HG03521 (cell line): ENCODE results near the gene CCDC27.

Source experiments
- ATAC-seq: cut with Tn5 transposase; IDR thresholded peaks from one replicate; pipeline ENCODE4 v1.9.1; 2021; ENCODE audit warnings: mild to moderate bottlenecking, moderate library complexity; ENCODE audit not compliant: unreplicated experiment

CCDC27 gene

DNA sequence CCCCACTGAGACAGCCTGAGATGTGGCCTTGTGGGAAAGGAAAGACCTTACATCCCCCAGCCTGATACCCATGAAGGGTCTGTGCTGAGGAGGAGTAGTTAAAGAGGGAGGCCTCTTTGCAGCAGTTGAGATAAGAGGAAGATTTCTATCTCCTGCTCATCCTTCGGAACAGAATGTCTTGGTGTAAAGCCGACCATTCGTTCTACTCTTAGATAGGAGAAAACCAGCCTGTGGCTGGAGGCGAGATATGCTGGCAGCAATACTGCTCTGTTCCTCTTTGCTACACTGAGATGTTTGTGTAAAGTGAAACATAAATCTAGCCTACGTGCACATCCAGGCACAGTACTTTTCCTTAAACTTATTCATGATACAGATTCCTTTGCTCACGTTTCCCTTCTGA lies 1.5 kb upstream of the CCDC27 start:
- no peak for ATAC-seq

- no peak for ATAC-seq
These were observed 1.6 kb downstream of the CCDC27 start for GRCh38 chr1:3753656-3754454.

- ATAC-seq: no peak
These were observed 4.1 kb downstream of the CCDC27 start for GRCh38 chr1:3756394-3756793.

DNA sequence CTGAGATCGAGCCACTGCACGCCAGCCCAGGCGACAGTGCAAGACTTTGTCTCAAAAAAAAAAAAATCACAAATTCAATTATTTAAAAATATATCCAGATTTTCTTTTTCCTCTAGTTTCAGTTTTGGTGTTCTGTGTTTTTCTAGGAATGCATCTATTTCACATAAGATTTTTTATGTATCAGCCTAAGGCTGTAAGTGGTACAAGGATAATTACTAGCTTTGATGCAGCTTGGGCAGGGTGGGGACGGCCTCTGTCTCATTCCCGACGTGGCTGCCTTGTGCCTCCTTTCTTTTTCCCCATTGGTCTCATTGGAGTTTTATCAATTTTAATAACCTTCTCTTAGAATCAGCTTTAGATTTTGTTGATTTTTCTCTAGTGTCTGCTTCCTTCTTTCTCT lies 6.9 kb downstream of the CCDC27 start:
- ATAC-seq: no peak

DNA sequence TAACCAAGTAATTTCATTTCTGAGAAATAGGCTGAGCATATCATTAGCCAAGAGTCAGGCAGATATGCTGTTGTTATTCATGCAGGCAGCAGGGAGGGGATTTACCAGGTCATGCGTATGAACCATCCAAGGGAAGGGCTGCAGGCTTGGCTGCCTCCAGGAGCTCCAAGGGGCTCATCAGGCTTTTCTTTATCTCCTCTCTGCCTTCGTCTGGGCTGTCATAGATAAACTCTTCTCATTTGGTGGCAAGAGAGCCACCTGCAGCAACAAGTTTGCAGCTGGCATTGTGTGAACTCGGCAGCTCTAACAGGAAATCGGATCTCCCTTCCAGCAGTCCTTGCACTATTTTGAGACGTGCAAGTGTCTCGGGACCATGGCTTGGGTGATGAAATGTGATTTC lies 7.5 kb downstream of the CCDC27 start:
- ATAC-seq: no peak

GRCh38 chr1:3761296-3762010 lies 9.2 kb downstream of the CCDC27 start:
- no peak for ATAC-seq

DNA sequence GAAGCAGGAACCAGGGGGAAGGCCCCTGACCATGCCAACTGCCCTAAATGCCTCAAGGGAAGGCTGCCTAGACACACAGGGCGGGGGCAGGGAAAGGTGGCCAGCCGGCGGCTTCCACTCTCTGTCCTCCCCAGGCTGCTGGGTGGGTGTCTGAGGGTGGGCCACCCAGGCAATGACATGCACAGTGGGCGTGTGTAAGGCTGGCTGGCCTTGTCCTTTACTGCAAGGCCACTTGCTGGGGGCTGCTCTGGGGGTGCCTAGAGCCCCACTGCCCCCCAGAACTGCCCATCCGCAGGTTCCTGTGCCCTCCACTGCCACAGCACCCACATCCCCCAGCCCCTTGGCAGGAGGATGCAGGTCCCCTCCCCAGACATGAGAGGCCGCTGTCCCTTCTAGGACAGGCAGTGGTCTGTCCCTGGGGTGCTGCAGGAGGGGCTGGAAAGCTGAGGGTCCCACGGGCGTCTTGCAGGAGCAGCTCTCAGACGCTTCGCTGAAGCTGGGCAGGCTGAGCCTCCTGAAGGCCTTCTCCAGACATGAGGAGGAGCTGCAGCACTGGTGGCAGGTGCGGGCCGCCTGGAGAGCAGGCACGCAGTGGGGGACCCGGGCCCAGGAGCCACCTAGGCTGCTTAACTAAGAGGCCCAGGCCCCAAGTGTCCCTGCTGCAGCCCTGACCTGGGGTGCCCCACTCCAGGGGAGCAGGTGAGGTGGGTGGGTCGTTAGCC lies 10.1 kb downstream of the CCDC27 start:
- ATAC-seq: no peak

- ATAC-seq: no peak
These were observed 10.6 kb downstream of the CCDC27 start for GRCh38 chr1:3762873-3763228.

DNA sequence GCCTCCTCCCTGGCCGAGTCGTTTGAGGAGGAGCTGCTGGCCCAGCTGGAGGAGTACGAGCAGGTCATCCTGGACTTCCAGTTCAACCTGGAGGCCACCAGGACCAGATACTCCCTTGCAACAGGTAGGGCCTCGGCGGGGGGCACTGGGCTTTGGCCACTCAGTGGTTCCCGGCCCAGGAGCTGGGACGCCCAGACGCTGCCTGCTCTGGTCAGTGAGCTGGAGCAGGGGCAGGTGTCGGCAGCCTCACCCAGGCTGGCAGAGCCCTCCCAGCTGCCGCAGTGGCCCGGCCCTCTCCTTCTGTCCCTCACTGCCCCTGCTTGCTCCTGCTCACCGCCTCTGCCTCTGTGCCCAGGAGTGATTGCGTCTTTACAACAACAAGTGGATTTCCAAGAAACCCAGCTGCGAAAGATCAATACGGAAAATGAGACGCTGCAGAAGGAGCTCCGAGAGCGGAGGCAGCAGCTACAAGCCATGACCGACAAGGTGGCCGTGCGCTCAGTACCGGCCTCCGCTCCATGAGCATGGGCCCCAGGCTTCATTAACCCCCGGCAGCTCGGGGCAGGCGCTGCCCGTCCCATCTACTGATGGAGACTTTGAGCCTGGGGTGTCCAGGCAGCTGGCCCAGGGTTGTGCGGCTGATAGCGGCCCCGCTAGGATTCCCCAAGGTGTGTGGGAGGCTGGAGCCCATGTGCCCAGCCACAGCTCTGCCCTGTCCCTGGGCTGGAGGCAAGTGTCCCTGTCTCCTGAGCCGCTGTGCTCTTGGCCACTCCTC lies 11.3 kb downstream of the CCDC27 start:
- no peak for ATAC-seq

GRCh38 chr1:3767328-3767925 lies 15.2 kb downstream of the CCDC27 start:
- ATAC-seq: no peak

- ATAC-seq: no peak
These were observed 16.7 kb downstream of the CCDC27 start for GRCh38 chr1:3768811-3769390.

GRCh38 chr1:3770047-3770765 lies 18.0 kb downstream of the CCDC27 start:
- no peak for ATAC-seq

DNA sequence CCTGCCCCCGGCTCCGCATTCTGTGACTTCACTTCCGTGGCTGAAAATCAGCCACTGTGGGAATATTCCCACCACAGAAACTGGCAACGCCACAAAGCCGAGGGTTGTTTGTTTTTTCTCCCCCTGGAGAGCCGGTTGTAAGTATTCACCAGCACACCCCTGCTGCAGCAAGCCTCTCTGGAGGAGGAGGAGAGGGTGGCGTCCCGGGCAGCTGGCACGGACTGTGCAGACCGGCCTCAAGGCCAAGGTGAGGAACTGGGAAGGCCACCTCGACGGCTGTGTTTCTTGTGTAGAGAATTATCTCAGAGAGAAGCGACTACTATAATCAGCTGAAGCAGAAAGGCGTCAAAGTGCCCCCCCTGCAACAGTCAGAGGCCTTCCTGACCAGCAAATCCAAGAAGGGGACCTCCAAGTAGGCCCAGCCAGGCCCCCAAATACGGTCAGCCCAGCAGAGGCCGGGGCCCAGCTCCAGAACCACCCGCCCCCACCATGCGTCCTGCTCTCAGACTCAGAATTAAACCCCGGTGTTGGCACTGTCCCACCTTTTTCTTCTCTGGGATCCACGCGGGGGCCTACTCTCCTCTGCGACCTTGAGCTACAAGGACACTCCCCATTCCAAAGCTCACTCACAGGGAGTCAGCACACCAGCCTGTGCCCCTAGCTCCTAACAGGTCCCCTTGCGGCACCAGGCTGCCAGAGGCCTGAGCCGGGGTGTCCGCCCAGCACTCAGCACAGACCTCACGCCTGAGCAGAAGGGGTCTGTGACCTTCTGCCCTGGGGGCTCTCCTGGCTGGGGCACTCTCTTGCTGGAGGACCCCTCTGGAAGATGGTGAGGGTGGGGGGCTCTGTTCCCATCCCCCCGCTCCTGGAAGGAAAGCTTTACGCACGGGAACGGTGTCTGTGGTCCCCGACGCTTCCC lies 19.1 kb downstream of the CCDC27 start:
- no peak for ATAC-seq

- peak; percentile 67 for ATAC-seq
These were observed 19.9 kb downstream of the CCDC27 start for GRCh38 chr1:3772027-3772714.

DNA sequence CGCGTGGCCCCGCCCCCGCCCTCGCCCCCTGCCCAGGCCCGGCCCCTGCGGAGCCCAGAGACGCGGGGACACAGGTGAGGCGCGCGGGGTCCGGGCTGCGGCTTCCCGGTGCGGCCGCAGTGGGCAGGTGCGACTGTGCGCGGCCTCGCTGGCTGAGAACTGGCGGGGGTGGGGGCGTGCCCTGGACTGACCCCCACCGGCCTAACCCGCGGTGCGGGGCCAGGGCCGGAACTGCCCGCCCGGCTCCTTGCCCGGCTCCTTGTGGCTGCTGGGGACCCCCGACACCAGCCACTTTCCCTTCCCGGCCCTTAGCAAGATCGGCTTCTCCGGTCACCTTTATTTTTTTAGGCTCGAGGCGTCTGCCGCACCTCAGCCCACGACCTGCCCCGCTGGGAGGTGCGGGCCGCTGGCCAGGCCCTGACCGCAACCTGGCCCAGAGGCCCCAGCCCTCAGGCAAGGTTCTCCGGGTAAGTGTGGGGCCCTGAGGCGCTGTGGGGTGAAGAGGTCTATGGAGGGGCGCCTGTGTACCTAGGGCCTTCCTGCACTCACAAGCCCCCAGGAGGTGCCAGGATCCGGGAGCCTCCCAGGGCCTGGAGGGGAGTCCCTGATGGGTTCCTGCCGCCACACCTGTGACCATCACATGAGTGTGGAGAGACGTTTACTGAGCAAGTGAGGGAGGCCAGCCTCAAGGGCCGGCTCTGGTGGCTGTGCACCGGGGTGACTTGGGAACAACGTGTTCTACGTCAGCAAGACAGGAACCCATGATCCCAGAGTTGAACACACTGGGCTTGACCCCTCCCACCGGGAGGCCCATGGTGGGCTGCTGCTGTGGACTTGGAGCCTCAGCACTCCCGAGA lies 20.7 kb downstream of the CCDC27 start, which contains the start of gene SMIM1:
Gene SMIM1 (plus strand): TSS at position 35 of the 857 bp plus-strand sequence. CDS start 2,625 bp downstream, outside the sequence.
- no peak for ATAC-seq

- no peak for ATAC-seq
These were observed 21.5 kb downstream of the CCDC27 start for GRCh38 chr1:3773572-3774275.
